Forelimb muscle (tissue), 1 donor: ENCODE results near the gene SH3D19. TPM values are rescaled to one million over a fixed set of nuclear protein-coding genes. Genes with fewer than 3 reads are reported as not detected.

Experiments used
- DNase-seq: peaks from one replicate; pipeline ENCODE4 v3.0.0-alpha.2; 2013; ENCODE audit warnings: low read depth
- polyA plus RNA-seq: library from polyadenylated mRNA; unstranded; fragments of 120-200 nt; gene quantifications from one replicate; pipeline ENCODE4 v1.2.1, GENCODE V29; 2013; ENCODE audit not compliant: insufficient read length

Gene SH3D19, protein sequence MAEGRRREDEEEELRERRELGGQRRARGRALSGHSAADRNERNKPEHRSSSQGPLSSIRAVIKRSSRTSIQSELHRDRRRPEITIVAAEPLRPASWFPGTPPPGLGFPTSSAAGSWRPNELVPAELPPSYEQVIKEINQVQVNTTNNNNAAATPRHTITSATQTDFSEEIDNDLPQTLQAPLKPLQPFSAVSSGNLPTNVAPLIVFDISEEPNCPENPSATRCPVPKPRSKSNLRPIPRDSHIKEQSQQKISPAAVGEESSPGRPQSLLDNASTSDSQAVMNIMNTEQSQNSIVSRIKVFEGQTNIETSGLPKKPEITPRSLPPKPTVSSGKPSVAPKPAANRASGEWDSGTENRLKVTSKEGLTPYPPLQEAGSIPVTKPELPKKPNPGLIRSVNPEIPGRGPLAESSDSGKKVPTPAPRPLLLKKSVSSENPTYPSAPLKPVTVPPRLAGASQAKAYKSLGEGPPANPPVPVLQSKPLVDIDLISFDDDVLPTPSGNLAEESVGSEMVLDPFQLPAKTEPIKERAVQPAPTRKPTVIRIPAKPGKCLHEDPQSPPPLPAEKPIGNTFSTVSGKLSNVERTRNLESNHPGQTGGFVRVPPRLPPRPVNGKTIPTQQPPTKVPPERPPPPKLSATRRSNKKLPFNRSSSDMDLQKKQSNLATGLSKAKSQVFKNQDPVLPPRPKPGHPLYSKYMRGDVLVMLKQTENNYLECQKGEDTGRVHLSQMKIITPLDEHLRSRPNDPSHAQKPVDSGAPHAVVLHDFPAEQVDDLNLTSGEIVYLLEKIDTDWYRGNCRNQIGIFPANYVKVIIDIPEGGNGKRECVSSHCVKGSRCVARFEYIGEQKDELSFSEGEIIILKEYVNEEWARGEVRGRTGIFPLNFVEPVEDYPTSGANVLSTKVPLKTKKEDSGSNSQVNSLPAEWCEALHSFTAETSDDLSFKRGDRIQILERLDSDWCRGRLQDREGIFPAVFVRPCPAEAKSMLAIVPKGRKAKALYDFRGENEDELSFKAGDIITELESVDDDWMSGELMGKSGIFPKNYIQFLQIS
- polyA plus RNA-seq: 27.9 TPM

DNA sequence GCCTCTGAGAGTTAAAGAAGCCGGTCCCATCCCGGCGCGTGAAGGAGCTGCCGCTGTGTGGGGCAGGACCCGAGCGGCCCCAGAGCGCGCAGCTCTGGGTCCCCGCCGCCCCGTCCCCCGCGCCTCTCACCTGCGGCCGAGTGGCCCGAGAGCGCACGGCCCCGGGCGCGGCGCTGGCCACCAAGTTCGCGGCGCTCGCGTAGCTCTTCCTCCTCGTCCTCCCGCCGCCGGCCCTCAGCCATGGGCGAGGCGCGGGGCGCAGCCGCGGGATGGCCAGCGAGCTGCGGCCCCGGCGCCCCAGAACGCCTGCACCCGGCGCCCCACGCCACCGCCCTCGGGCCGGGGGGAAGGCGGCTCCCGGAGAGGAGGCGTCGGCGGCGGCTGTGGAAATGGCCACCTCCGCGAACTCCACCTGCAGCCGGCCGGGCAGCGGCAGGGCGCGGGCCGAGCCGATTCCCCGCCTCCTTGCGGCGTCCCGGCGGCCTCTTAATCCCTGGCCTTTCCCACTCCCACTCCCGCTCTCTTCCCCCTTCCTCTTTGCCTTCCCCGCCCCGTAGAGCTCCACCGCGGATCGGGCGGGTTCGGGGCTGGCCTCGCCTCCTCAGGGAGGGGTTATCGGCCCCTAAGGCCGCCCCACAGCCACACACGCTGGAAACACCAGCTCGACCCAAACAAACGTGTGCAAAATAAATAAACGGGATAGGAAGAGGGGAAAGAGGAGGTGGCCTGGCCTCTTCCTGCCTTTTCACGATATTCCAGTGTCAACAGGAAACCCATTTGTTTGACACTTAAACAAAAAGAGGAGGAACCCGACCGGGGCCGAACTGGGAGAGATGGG lies at the start of gene SH3D19:
TSS of gene SH3D19 (minus strand) at position 495 of the 838 bp plus-strand sequence. CDS start at position 242, 253 bp downstream.
- peak; percentile 45 for DNase-seq

DNA sequence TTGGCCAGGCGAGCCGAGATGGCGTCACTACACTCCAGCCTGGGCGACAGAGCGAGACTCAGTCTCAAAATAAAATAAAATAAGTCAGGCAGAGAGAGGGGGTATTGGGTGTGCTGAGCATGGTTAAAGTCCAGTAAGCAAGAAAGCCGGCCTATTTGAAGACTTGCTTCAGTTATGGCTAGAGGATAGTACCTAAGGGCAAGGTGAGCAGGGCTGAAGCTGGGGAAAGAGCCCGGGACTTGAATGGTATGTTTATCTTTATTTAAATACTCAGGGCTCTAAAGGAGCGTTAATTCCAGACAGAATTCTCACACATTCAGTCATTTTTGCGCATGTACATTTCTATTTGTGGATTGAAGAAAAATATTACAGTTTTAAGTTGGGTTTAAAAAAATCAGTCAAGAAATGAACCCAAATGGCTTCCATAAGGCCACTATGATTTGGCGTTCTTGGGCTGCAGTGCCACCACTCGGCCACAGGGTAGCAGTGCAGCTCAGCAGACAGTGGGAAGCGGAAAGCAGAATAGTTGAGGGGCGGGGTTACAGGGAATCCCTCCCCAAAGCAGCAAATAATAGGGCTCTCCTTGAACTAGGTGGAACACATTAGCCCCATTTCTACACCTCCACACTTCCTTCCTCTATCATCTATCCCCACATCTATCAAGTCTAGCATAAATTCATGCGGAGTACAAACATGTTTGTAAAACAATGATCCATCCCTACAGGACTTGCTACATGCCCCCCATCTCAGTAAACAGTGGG lies 37.2 kb upstream of the SH3D19 start:
- peak; percentile 34 for DNase-seq

DNA sequence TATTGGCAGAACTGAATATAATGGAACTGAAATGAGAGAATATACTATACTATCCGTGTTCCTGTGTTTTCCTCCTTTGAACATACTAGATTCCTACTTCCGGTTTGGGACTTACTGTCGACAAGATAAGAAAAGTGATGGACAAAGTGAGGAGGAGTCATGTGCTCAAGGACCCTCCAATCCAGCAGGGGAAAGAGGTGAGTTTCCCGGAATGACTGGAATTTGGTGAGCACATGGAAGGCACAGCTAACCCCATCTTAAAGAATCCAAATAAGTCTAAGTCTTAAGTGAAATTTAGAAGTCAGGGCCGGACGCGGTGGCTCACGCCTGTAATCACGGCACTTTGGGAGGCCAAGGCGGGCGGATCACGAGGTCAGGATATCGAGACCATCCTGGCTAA lies 36.6 kb upstream of the SH3D19 start:
- DNase-seq: no peak

DNA sequence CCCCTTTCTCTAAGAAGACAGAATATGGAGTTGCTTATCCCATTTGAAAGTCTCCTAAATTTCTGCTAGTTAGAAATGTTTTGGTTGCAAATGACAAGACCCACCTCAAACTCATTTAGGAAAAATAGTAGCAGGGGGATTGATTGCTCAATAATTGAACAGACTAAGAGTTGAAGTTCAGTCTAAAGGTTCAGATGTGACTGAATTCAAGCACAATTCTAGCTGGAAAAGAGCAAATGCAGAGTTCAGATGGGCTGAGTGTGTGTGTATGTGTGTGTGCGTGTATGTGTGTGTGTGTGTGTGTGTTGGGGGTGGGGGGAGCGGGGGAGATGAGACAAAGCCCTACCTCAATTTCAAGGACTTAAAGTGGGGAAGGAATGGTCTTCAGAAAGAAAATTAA lies 35.7 kb upstream of the SH3D19 start:
- DNase-seq: no peak

DNA sequence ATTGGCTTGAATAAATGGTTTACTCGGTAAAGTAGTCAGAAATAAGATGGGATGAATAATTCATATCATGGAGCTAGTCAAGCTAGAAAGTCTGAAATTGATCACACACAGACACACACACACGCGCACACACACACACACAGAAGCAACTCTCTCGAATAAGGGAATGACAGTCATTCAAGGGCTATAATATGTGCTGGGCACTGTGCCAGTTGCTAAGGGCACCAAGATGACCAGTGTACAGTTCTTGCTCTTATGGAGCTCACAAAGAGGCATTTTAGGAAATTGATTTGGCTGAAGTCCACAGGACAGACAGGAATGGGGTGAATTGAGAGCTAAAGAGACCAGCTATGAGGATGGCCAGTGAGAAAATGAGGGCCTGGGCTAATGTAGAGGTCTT lies 34.2 kb upstream of the SH3D19 start:
- no peak for DNase-seq

DNA sequence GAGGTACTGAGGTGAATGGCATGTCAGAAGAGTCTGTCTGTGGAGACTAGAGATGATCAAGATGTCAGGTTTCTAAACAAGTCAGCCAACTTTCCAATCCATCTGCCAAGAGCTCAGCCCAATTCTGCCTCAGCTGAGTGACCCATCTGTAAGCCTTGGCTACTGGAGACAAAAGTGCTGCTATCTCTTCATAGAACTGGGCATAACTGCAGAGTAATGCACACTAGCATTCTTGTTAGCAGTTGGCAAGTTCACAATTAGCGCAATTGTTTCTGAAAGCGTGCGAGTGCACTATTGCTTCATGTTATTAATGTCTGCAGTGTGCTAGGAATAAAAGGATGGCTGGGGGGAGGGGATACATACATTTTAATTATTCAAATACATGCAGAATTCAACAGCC lies 32.9 kb upstream of the SH3D19 start:
- no peak for DNase-seq

DNA sequence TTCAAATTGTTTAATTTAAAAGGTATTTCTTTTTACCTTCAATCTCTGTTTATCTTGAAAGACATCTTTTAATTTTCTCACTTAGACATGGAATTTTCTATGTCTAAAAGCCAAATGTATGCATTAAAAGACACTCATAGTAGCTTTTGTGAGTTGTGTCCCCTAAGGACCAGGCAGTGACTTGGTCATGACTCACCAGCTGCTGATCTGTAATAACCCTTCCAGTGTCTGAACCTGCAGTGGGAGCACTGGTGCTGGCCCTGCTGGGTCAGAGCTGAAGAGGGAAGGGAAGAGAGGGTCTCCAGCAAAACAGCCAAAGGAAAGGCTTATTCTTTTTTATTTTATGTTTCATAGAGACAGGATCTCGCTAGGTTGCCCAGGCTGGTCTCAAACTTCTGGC lies 31.1 kb upstream of the SH3D19 start:
- DNase-seq: no peak

DNA sequence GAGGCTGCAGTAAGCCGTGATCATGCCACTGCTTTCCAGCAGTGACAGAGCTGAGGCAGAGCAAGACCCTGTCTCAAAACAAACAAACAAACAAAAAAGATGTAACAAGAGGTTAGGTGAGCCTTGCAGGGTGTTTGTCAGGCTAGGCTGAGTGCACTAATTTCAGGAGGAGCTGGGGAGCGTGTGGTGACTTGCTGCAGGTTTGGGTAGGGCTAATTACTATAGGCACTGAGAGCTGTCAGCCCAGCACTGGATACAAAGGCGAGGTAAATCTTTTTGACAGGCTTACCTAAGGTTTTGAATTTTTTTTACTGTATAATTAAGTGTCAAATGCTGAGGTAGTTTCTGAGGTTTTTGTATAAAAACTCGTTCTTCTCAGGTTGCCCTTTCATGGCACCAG lies 29.8 kb upstream of the SH3D19 start:
- DNase-seq: no peak

DNA sequence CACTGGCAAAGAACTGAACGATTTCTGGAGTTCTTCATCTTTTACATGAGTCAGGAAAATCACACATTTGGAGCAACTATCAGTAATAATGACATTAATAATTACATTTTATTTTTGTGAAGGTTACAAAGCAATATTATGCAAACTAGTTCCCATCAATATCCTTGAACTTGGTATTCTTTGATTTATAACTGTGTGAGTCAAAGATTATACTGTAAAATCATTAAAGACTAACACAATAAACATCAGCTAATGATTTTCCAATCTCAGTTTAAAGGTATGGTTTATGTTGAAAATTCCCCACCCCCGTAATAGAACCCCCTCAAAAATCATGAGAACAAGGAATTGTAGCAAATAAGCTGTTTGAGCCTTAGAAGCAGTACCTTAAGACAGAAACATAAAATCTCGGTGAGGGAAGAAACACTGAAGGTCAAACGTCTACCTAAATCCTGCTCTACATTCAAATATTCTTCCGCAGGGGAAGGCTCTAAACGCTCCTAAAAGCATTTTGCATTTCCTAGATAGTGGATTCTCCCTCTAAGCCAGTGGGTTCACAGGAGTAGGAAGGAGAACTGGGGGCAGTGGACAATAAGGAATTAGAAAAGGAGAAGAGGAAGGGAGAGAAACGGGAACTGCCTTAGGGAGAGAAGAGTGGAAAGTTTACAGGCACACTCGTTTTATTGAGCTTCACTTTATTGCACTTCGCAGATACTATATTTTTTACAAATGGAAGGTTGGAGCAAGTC lies 22.3 kb upstream of the SH3D19 start:
- no peak for DNase-seq

DNA sequence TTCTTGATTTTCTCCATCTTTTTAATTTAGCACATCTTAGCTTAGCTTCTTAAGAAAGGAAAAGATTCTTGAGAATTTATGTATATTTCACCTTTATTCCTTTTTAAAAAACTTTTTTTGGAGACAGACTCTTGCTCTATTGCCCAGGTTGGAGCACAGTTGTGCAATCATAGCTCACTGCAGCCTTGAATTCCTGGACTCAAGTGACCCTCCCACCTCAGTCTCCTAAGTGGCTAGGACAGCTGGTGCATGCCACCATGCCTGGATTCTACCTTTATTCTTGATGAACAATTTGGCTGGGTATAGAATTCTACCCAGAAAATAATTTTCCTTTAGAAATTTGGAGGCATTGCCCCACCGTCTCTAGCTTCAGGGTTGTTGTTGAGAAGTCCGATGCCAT lies 19.5 kb upstream of the SH3D19 start:
- DNase-seq: no peak

DNA sequence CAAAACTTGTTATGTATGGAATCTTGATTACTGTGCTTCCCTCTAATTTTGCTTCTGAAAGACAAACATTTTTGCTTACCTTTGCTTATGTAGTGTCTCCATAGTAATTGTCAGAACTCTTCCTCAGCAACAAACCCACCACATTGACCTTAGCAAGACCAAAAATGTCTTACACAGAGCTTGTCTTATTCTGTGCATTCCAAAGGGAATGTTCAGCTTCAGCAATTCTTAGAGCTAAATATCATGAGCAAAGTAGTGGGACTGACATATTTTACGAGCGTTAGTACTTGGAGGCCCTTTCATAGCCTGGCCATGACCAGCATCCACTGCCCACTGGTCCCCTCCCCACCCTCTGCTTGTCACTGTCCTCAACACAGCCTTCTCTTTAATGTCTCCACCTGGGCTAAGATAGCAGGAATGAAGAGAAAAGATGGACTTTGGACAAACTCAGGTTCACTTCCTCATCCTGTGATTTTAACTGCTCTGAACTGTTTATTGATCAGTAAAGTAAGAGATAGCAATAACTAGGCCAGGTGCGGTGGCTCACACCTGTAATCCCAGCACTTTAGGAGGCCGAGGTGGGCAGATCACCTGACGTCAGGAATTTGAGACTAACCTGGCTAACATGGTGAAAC lies 15.5 kb upstream of the SH3D19 start:
- no peak for DNase-seq

DNA sequence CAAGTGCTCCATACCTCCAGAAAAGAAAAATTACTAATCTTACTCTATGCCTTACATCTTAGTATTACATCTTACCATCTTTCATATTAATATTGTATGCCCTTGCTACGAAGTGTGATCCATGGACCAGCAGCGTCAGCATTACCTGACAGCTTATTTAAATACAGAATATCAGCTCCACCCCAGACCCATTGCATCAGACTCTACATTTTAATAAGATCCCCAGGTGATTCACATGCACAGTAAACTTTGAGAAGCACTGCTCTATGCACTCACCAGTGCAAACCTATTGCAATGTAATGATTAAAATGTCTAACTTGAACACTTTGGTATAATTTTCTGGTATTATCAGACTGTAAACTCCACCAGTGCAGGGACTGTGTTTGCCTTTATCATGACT lies 14.1 kb upstream of the SH3D19 start:
- no peak for DNase-seq

DNA sequence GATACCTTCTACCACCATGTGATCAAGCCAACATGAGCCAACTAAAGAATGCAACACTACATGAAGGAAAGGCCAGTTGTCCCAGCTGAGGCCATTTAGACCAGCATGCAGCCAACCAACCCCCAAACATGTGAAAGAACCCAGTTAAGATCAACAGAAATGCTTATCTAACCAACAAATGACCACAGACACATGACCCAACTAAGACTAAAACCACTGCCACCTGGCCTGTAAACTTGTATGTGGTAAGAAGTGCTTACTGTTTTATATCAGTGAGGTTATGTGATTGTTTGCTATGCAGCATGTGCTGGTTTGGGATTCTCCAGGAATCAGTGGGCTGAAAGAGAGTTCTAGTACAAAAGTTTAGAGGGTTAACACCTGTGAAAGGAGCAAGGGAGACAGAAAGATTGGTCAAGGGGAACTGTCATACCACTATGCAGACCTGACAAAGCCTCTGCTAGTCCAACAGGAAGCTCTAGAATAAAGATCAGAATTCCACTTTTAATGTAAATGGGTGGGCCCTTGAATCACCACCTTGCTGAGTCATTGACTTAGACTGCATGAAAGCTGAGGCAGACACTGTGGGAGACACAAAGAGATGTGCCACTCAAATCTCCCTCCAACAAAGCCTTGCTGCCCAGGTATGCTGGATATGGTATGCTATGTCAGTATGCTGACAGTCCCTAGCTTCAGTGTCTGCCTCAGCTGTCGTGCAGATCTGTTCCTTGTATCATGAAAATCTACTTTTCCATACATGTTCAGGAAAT lies 6.1 kb upstream of the SH3D19 start:
- DNase-seq: no peak

DNA sequence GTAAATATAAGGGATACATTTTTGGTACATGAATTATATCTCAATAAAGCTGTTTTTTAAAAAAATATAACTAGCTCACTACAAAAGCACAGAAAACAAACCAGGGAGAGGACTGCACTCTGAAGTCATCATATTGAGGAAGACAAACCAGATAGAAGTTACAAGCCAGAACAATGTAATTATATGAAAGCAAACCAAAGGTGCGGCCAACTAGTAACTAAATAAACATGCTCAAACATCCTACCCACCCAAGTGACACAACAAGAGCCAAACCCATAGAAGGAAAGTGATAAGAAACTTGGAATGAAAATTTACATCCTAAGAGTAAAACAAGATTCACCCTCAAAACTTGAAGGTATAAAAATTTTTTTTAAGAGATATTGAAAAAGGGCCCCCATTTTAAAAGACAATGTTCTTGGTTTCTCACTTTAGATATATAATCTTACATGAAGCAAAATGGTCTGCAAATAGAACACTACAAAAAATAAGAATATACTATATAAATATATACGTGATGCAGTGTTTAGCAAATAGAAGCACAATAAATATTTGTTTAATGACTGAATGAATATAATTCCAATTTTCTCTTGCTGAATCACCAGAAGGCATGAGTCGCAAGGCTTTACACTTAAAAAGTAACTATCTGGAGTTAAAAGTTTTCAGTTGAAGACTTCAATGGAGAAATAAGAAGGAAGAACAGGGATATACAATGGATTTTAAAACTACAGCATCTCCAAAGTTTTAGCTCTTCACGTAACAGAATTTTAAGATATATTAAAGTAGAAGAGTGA lies 4.0 kb upstream of the SH3D19 start:
- DNase-seq: no peak

DNA sequence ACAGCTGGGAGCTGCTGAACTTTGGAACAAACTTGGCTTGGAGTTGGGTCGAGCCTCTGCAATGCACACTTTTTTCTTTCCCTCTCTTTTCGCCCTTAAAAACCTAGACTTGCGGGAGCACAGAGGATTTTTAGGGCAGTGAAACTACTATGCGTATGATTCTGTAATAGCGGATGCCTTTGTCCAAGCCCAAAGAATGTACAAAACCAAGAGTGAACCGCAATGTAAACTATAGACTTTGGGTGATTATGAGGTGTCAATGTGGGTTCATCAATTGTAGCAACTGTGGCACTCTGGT lies 493 bp upstream of the SH3D19 start:
- DNase-seq: no peak

DNA sequence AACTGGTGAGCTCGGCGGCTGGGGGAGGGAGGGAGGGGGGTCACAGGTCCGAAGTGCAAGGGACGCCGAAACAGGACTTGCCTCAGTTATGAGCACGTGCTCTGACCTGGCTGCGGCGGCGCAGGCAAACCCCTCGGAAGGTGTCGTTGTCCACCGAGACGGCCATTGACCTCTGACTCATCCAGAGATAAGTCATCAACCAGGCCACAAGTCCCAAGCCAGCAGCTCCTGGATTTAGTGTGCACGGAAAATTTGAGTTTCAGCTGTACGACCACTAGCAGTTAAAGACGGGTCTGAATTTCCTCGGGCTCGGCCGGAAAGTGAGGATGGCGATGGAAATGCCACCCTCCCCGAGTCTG lies 674 bp downstream of the SH3D19 start:
- DNase-seq: no peak

DNA sequence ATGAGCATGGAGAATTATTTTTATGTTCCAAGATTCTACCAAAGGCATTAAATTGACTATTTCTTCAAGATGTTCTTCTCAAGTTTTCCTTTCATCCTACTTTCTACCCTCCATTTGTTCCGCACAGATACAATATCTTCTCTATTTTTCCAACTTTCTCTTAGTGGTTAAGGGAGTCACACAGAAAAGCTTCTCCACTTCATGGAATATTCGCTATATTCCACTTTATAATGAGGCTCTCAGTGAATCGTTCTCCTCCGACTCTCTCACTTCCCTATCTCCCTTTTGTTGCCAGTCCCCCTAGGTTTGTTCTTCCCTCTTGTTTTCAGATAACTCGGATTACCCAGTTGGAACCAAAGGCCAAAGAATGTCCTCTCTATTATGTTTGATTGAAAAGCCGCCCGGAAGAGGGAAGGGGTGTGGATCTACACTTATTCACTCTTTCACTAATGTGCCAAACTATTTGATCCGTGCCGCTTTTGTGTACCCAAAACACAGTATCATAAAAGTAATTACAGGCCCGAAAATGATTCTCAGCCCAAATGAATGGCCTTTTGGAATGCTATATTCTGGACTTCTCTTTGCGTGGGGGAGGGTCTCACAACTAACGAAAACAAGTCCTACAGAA lies 1.2 kb downstream of the SH3D19 start:
- DNase-seq: no peak

DNA sequence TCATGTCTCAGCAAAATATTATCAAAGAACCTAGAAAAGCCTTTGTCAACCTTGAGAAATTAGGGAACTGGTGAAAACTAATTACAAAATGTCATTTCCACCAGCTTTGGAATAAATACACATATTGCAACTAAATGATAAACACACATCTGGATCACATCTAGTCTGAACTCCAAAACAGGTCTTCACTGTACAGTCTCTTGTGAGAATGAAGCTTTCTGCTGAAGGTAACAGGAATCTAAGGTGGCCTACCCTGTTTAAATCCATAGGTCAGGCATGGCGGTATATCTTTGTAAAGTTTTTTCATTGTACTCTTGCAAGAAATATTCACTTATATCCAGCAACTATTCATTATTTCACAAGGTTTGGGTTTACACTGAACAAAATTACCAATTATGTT lies 1.7 kb downstream of the SH3D19 start:
- DNase-seq: no peak
